ENCODE results near the gene GJB6. TPM values are rescaled to one million over a fixed set of nuclear protein-coding genes. Genes with fewer than 3 reads are reported as not detected.

The GJB6 gene
- total RNA-seq, 8 experiments from 2014 or later: 0.19 to 0.50 TPM; not detected in 6

DNA sequence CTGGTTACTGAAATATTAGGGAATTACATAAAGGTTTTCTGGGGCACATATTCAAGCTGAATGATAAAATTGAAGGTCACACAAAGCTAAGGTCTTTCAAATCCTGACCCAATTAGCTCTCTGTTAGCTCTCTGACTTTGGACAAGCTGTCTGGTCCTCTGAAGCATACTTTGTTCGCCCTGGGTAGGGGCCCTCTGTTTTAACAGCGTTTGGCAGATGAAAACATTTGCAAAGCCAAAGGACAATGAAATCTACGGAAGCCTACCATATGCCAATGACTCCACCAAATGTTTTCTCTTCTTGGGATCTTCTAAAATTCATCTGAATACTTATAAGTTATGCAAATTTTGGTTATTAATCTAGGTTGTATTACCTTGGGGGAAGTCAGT, 56.7 kb downstream of the GJB6 start:
- H3K4me1 ChIP-seq (replicated peaks in 1 of 2): peaks cover 0 to 5% of the 10 kb centered on the region in 2 donors
- in situ Hi-C loops (cut with MboI; ENCODE audit: low pct_unique_long_range_greater_than_20kb in 2 of 9, low sequenced_read_pairs in 9 of 9, unreplicated experiment in 9 of 9): loop anchor here in 6 of 9 experiments (25.0 kb wide), 4 partner anchors 287 to 762 kb away; partner anchors contain the start of gene XPO4 (in 5 of the 6)
- no peak overlapping the region for H3K27ac ChIP-seq
- H3K4me3 ChIP-seq: no peak overlapping the region
- no peak for ATAC-seq (replicated peaks in 6 of 8)
- 39 to 95% (median 82%) methylated on average over 1 to 3 of the region's 3 CpGs; no CpG with 5 or more reads in 2 of the 10 experiments for WGBS, 10 experiments

- Histone ChIP-seq H3K4me1 (replicated peaks in 1 of 2) (peaks cover 0 to 5% of the 10 kb centered on the region in 2 donors), H3K4me3 (no peak overlapping the region), H3K27ac (no peak overlapping the region)
- ATAC-seq (replicated peaks in 6 of 8): peak; percentile 96 to 99 (median 98)
- 0 to 83% (median 40%) methylated on average over 1 to 20 of the region's 22 CpGs; no CpG with 5 or more reads in 1 of the 10 experiments for WGBS, 10 experiments
- in situ Hi-C loops (cut with MboI; ENCODE audit: low pct_unique_long_range_greater_than_20kb in 2 of 9, low sequenced_read_pairs in 9 of 9, unreplicated experiment in 9 of 9): loop anchor here in 6 of 9 experiments (25.0 kb wide), 4 partner anchors 287 to 762 kb away; partner anchors contain the start of gene XPO4 (in 5 of the 6)
These were observed 57.3 kb downstream of the GJB6 start for GRCh38 chr13:20174656-20175405.

- 69 to 100% (median 78%) methylated on average over 1 to 8 of the region's 8 CpGs for WGBS, 10 experiments
- in situ Hi-C loops (cut with MboI; ENCODE audit: low pct_unique_long_range_greater_than_20kb in 2 of 9, low sequenced_read_pairs in 9 of 9, unreplicated experiment in 9 of 9): no loop called here
These were observed 58.9 kb downstream of the GJB6 start for GRCh38 chr13:20173116-20173746.

More at GRCh38 chr13:20173116-20173746, 58.9 kb downstream of the GJB6 start:
- no peak overlapping the region for H3K27ac ChIP-seq
- H3K4me1 ChIP-seq (replicated peaks in 1 of 2): peaks cover 0 to 5% of the 10 kb centered on the region in 2 donors
- no peak overlapping the region for H3K4me3 ChIP-seq
- ATAC-seq (replicated peaks in 6 of 8): no peak

Other genes with a start within 250 kb of the GJB6 start
- under 1 TPM in 6 of 8 experiments, not detected in 2; 0.08 to 0.36 (median 0.18) TPM for gene GJA3, start 71.3 kb downstream of the GJB6 start, total RNA-seq
- 1 to 10 TPM in 2 of 8 experiments, under 1 TPM in 3, not detected in 3; 0.05 to 3.6 (median 0.17) TPM for gene GJB2, start 39.4 kb downstream of the GJB6 start, total RNA-seq

Data from motor neuron (in vitro differentiated cells).